ENCODE measurements around the gene ISOC2.

Gene ISOC2

DNA sequence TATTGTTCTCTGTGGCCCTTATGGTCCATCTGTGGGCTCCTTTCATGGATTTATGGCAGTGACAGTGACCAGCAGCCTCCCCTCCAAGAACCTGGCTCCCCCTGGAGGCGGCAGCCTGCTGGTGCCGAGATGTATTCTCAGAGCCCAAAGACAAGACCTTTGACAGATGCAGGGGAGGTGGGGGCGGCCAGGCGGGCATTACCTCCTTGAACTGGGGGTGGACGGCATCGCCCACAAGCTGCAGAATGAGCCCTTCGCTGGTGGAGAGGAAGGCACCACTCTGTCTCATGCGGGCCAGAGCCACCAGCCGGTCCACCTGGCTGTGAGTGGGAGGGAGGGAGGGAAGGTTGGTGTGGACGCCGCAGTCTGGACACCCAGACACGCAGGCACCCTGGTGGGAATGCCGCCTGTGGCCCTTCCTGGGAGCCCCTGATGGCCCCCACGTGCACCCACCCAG, 6.6 kb downstream of the ISOC2 start:
- H4K20me1 ChIP-seq (ENCODE audit: insufficient read depth, low read length), result no peaks in the 10 kb centered on the region
- H3K27me3 ChIP-seq (ENCODE audit: insufficient read depth, low read length), result no peaks in the 10 kb centered on the region; the same call in 1 of the 2 replicates
- no peak overlapping the region for H3K4me2 ChIP-seq (ENCODE audit: low read length)
- peaks cover 18% of the 10 kb centered on the region for H3K4me1 ChIP-seq (ENCODE audit: insufficient read depth, low read length, severe bottlenecking)
- no peak overlapping the region for H3K4me3 ChIP-seq (ENCODE audit: low read depth, low read length, poor library complexity, severe bottlenecking)
- TF ChIP-seq, protein P1, sequence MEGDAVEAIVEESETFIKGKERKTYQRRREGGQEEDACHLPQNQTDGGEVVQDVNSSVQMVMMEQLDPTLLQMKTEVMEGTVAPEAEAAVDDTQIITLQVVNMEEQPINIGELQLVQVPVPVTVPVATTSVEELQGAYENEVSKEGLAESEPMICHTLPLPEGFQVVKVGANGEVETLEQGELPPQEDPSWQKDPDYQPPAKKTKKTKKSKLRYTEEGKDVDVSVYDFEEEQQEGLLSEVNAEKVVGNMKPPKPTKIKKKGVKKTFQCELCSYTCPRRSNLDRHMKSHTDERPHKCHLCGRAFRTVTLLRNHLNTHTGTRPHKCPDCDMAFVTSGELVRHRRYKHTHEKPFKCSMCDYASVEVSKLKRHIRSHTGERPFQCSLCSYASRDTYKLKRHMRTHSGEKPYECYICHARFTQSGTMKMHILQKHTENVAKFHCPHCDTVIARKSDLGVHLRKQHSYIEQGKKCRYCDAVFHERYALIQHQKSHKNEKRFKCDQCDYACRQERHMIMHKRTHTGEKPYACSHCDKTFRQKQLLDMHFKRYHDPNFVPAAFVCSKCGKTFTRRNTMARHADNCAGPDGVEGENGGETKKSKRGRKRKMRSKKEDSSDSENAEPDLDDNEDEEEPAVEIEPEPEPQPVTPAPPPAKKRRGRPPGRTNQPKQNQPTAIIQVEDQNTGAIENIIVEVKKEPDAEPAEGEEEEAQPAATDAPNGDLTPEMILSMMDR (IDR thresholded peaks at IDR 0.05; ENCODE audit: low read length), result peak; percentile 70
- TF ChIP-seq EZH2 (IDR thresholded peaks at IDR 0.05; ENCODE audit: borderline replicate concordance, low read length), result no peak
- no peaks in the 10 kb centered on the region for H3F3A ChIP-seq (ENCODE audit: insufficient read depth, low read length)
- no peaks in the 10 kb centered on the region for H3K9me2 ChIP-seq (ENCODE audit: low read depth, low read length)
- H3K9ac ChIP-seq (ENCODE audit: low read length), result no peak overlapping the region
- H3K36me3 ChIP-seq (ENCODE audit: insufficient read depth, low read length), result peaks cover 15% of the 10 kb centered on the region
- no peak overlapping the region for H3K27ac ChIP-seq (ENCODE audit: low read depth, low read length, poor library complexity, severe bottlenecking)
- H2AFZ ChIP-seq (ENCODE audit: low read length), result no peak overlapping the region
- H3K79me2 ChIP-seq (ENCODE audit: insufficient read depth, low read length), result no peaks in the 10 kb centered on the region
- no peaks in the 10 kb centered on the region for H3K9me3 ChIP-seq (ENCODE audit: low read length)

DNA sequence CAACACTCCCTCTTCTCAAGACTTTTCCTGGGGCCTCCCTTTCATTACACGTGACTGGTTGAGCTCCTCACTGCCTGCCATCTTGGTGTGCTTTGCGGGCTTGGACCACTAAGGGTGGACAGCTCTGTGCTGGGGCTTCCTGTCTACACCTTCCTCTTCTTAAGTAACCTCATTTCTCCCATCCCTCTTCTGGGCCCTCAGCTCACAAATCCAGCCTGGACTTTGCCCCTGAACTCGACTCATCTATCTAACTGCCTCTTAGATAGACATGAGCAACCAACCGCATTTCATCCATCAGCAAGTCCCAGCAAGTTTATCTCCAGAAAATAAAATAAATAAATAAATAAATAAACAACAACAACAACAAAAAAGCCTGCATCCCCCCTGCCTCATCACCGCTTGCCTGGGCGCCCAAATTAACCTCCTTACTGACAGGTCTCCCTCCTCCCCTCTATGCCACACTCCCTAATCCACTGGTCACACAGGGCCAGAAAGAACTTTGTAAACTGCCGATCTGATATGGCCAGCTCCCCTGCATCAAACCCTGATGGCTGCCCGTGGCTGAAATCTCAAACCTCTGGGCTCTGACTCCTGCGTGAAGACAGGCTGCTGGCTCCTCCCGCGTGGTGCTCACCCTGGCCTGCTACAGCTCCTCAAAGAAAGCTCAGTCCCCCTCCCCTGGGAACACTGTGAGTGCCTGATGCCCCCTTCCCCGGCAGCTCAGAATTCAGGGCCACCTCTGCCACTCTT, 7.8 kb downstream of the ISOC2 start:
- TF ChIP-seq, protein P1 (IDR thresholded peaks at IDR 0.05; ENCODE audit: low read length), result no peak
- peak overlapping the region; percentile 68; the same call in 1 of the 2 replicates for H3K4me2 ChIP-seq (ENCODE audit: low read length)
- H4K20me1 ChIP-seq (ENCODE audit: insufficient read depth, low read length), result no peaks in the 10 kb centered on the region

DNA sequence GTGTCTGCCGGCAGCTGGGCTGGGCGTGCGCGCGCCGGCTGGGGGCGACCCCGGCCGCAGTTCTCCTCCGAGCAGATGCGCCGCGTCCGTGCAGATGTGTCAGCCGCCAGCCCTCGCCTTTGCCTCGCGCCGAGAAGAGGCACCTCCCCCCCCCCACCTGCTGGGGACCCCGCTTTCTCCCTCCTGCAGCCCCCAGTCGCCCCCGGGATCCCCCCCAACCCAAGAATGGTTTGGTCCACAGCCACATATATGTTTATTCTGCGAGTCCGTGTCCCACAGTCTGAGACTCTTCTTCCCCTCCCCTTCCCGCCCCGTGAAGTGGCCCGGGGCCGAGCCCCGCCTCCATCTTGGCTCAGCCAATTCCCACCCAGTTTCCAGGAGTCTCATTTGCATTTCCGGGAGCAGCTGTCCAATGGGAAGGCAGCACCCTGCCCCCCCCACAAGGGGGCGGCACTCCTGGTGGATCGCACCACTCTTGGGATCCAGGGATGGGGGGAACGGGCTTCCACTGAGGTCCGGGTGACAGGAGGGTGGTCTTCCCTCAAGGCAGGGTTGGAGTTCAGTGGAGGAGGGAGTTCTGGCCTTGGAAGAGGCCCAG, 8.6 kb downstream of the ISOC2 start:
- peak overlapping the region; percentile 29; the same call in 1 of the 2 replicates for H3K9ac ChIP-seq (ENCODE audit: low read length)
- no peak overlapping the region for H3K27ac ChIP-seq (ENCODE audit: low read depth, low read length, poor library complexity, severe bottlenecking)
- H3K4me1 ChIP-seq (ENCODE audit: insufficient read depth, low read length, severe bottlenecking), result peaks cover 14% of the 10 kb centered on the region
- H2AFZ ChIP-seq (ENCODE audit: low read length), result no peak overlapping the region
- no peaks in the 10 kb centered on the region for H4K20me1 ChIP-seq (ENCODE audit: insufficient read depth, low read length)
- no peaks in the 10 kb centered on the region for H3F3A ChIP-seq (ENCODE audit: insufficient read depth, low read length)
- H3K79me2 ChIP-seq (ENCODE audit: insufficient read depth, low read length), result no peaks in the 10 kb centered on the region
- H3K9me2 ChIP-seq (ENCODE audit: low read depth, low read length), result no peaks in the 10 kb centered on the region
- H3K27me3 ChIP-seq (ENCODE audit: insufficient read depth, low read length), result no peaks in the 10 kb centered on the region; the same call in 1 of the 2 replicates
- peak overlapping the region; percentile 57 for H3K4me3 ChIP-seq (ENCODE audit: low read depth, low read length, poor library complexity, severe bottlenecking)
- TF ChIP-seq, protein P1 (IDR thresholded peaks at IDR 0.05; ENCODE audit: low read length), result no peak
- no peak for TF ChIP-seq EZH2 (IDR thresholded peaks at IDR 0.05; ENCODE audit: borderline replicate concordance, low read length)
- H3K4me2 ChIP-seq (ENCODE audit: low read length), result peak overlapping the region; percentile 68
- H3K9me3 ChIP-seq (ENCODE audit: low read length), result no peaks in the 10 kb centered on the region
- peaks cover 15% of the 10 kb centered on the region for H3K36me3 ChIP-seq (ENCODE audit: insufficient read depth, low read length)

More for the DNA sequence above, 7.8 kb downstream of the ISOC2 start:
- Histone ChIP-seq H3K27me3 (ENCODE audit: insufficient read depth, low read length) (no peaks in the 10 kb centered on the region; the same call in 1 of the 2 replicates), H3K9ac (ENCODE audit: low read length) (no peak overlapping the region), H3K36me3 (ENCODE audit: insufficient read depth, low read length) (peaks cover 15% of the 10 kb centered on the region), H2AFZ (ENCODE audit: low read length) (no peak overlapping the region), H3K9me3 (ENCODE audit: low read length) (no peaks in the 10 kb centered on the region), H3K4me1 (ENCODE audit: insufficient read depth, low read length, severe bottlenecking) (peaks cover 14% of the 10 kb centered on the region), H3K9me2 (ENCODE audit: low read depth, low read length) (no peaks in the 10 kb centered on the region), H3F3A (ENCODE audit: insufficient read depth, low read length) (no peaks in the 10 kb centered on the region), H3K4me3 (ENCODE audit: low read depth, low read length, poor library complexity, severe bottlenecking) (no peak overlapping the region), H3K27ac (ENCODE audit: low read depth, low read length, poor library complexity, severe bottlenecking) (no peak overlapping the region), H3K79me2 (ENCODE audit: insufficient read depth, low read length) (no peaks in the 10 kb centered on the region)

All from OCI-LY1 (cell line).